Heart left ventricle (tissue), 13 donors: ENCODE data around the gene SYT3.

Source experiments
- POLR2A ChIP-seq, 2 donors: fragments of 450-650 bp; IDR thresholded peaks; one replicate each; pipeline ENCODE4 v1.6.1; 2017; ENCODE audit warnings: antibody characterized with exemption in 2 of 2, mild to moderate bottlenecking in 2 of 2, moderate library complexity in 2 of 2
- TF ChIP-seq, protein P1 (sequence below), 12 donors: fragments of 200-600 bp; sonication (generic) in 4 of 12; IDR thresholded peaks; one replicate each; pipeline versions ENCODE4 v1.5.0 to v1.8.0; 2018 to 2022; ENCODE audit warnings: antibody characterized with exemption in 12 of 12, mild to moderate bottlenecking in 5 of 12
- donor health status: ischemic (EF 13 %, LVEDD 7.1; RV severe dilation, severe dysfunction).
- donor health status: DM: no; HTN: yes; CAD: no.
- donor health status: DM: no; HTN: no; CAD: no.
- donor health status: ischemic (EF 25% LVEDD 6.9; RV normal size, moderate dysfunction).
- donor health status: ischemic (EF 25% LVEDD 5.7; RV mildly dilated, moderate dysfunction).
- donor health status: ischemic (EF 35%, LVEDD 5.7; RV mildly dilated, moderate dysfunction).
- donor health status: nonischemic (EF 11% LVEDD 7.7; RV severe dilation, severe dysfunction).
- donor health status: DM: yes; HTN: yes; CAD: no.
- donor health status: PGD.
- donor health status: ischemic (EF 29% LVEDD 5.4; RV normal size, mild dysfunction).
- donor health status: nonischemic (EF 23%, LVEDD 6.1; RV moderate dilation, normal function).

DNA sequence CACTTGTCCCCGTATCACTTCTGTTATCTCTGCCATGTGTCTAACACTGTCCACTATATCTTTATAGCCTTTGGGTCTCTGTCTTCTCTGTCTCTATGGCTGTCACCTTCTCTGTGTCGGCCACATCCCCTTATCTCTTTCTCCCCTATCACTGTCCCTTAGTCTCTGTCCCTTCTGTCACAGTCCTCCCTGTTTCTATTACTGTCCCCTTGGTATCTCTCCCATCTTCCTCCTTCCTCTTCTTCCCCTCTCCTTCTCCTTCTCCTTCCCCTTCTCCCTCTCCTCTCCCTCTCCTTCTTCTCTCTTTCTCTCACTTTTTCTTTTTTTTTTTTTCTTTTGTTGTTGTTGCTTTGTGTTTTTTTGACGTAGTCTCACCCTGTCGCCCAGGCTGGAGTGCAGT lies 36.7 kb downstream of the SYT3 start:
- no peak for TF ChIP-seq POLR2A (IDR thresholded peaks at IDR 0.05)
- TF ChIP-seq, protein P1, sequence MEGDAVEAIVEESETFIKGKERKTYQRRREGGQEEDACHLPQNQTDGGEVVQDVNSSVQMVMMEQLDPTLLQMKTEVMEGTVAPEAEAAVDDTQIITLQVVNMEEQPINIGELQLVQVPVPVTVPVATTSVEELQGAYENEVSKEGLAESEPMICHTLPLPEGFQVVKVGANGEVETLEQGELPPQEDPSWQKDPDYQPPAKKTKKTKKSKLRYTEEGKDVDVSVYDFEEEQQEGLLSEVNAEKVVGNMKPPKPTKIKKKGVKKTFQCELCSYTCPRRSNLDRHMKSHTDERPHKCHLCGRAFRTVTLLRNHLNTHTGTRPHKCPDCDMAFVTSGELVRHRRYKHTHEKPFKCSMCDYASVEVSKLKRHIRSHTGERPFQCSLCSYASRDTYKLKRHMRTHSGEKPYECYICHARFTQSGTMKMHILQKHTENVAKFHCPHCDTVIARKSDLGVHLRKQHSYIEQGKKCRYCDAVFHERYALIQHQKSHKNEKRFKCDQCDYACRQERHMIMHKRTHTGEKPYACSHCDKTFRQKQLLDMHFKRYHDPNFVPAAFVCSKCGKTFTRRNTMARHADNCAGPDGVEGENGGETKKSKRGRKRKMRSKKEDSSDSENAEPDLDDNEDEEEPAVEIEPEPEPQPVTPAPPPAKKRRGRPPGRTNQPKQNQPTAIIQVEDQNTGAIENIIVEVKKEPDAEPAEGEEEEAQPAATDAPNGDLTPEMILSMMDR (IDR thresholded peaks at IDR 0.05): no peak
